Measurements from ENCODE around the gene KRT85. TPM values are rescaled to one million over a fixed set of nuclear protein-coding genes. Genes with fewer than 3 reads are reported as not detected.

The KRT85 gene
- not detected in 2 replicates for polyA plus RNA-seq (2013)

DNA sequence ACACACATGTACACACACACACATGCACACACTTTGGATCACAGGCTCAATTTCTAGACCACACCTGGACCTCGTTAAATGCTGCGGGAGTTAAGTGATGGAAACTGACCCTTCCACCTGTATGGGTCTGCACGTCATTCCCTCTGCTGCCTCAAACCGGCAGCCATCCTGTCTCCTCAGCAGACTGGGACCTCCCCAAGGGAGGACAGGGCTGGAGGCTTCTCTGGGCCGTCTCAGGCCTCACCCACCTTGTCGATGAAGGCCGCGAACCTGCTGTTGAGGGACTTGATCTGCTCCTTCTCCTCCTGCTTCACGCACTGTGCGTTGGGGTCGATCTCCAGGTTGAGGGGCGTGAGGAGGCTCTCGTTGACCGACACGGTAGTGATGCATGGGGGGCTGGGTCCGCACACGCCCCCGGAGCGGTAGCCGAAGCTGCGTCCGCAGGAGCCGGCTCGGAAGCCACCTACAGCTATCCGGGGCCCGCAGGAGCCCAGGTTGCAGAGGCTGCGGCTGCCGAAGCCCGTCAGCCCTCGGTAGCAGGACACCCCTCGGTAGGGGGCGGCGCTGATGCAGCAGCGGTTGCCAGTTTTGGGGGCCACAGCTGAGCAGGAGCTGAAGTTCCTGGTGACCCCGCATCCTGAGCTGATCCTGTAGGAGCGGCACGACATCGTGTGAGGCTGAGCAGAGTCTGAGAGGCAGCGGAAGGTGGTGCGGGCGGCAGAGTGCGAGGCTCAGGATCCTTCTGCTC, at the start of gene KRT85:
Gene KRT85, minus strand, starts transcription at position 744 of the 748 bp plus-strand sequence. Its CDS starts 76 bp downstream, at position 668.
- H2BK12ac ChIP-seq (ENCODE audit: low read length) = no peak within 1 kb of the TSS

DNA sequence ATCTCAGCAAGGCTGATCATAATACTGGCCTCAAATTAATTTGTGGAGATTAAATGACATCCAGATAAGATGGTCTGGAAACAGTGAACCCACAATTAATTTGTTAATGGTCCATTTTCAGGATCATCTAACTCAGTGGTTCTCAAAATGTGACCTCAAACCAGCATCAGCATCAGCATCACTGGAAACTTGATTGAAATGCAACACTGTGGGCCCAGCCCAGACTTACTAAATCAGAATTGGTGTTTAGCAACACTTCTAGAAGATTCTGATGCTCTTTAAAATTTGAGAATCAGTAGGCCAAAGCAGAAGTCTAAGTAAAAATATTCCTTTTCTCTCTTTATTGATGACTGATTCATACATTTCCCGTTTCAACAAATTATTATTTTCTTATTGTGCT, 49.5 kb upstream of the KRT85 start:
- H2BK120ac ChIP-seq (ENCODE audit: insufficient read depth, low read length, poor library complexity) = no peak overlapping the region
- H3K23ac ChIP-seq (ENCODE audit: low read length) = no peak overlapping the region
- no peaks in the 10 kb centered on the region for H3K36me3 ChIP-seq (ENCODE audit: control insufficient read depth in 1 of 2, insufficient read depth in 2 of 2, low read length in 2 of 2)
- no peak overlapping the region for H3K9ac ChIP-seq (ENCODE audit: low read length)
- peak in 1 of 2 donors; percentile 7 for DNase-seq
- H4K8ac ChIP-seq (ENCODE audit: low read depth, low read length) = no peak overlapping the region
- H3K4me1 ChIP-seq (ENCODE audit: control insufficient read depth in 1 of 2, insufficient read depth in 2 of 2, low read length in 2 of 2) = peaks cover 6 to 8% of the 10 kb centered on the region in 2 experiments
- H2AK5ac ChIP-seq (ENCODE audit: low read length) = no peak overlapping the region
- no peak overlapping the region for H4K91ac ChIP-seq (ENCODE audit: low read depth, low read length)
- peaks cover 5% of the 10 kb centered on the region for H3K79me1 ChIP-seq (ENCODE audit: low read length)
- H2BK5ac ChIP-seq (ENCODE audit: low read depth, low read length, poor library complexity) = no peak overlapping the region
- no peak overlapping the region for H3K27ac ChIP-seq (ENCODE audit: low read depth, low read length)
- H3K14ac ChIP-seq (ENCODE audit: low read length) = no peak overlapping the region
- H3K4me3 ChIP-seq (ENCODE audit: low read depth, low read length) = no peak overlapping the region
- H4K12ac ChIP-seq (ENCODE audit: low read depth, low read length) = no peak overlapping the region
- no peak overlapping the region for H3K18ac ChIP-seq (ENCODE audit: low read length)
- WGBS (ENCODE audit: extremely low coverage, insufficient coverage, insufficient read length) = no CpG with 5 or more reads among the region's 1 CpG
- H3K4ac ChIP-seq (ENCODE audit: low read depth, low read length) = no peak overlapping the region
- H3K4me2 ChIP-seq (ENCODE audit: low read length) = no peak overlapping the region
- no peaks in the 10 kb centered on the region for H3K79me2 ChIP-seq (ENCODE audit: control insufficient read depth, insufficient read depth, low read length, poor library complexity)
- H3K27me3 ChIP-seq (ENCODE audit: insufficient read depth, low read length) = no peaks in the 10 kb centered on the region
- H3K9me3 ChIP-seq (ENCODE audit: insufficient read depth, low read depth, low read length) = peaks cover 9% of the 10 kb centered on the region
- no peak overlapping the region for H2AFZ ChIP-seq (ENCODE audit: insufficient read depth, low read length, poor library complexity)
- no peak overlapping the region for H2BK12ac ChIP-seq (ENCODE audit: low read length)

More for the DNA sequence above, at the start of gene KRT85:
- Histone ChIP-seq H2AFZ (ENCODE audit: insufficient read depth, low read length, poor library complexity) (no peak within 1 kb of the TSS), H4K12ac (ENCODE audit: low read depth, low read length) (no peak within 1 kb of the TSS), H2AK5ac (ENCODE audit: low read length) (no peak within 1 kb of the TSS), H3K36me3 (ENCODE audit: control insufficient read depth in 1 of 2, insufficient read depth in 2 of 2, low read length in 2 of 2) (no peaks in the 10 kb centered on the region), H3K79me2 (ENCODE audit: control insufficient read depth, insufficient read depth, low read length, poor library complexity) (no peaks in the 10 kb centered on the region), H3K4me3 (ENCODE audit: low read depth, low read length) (no peak within 1 kb of the TSS), H3K4ac (ENCODE audit: low read depth, low read length) (no peak within 1 kb of the TSS), H3K27ac (ENCODE audit: low read depth, low read length) (no peak within 1 kb of the TSS), H3K27me3 (ENCODE audit: insufficient read depth, low read length) (no peaks in the 10 kb centered on the region), H3K9ac (ENCODE audit: low read length) (no peak within 1 kb of the TSS), H3K79me1 (ENCODE audit: low read length) (no peaks in the 10 kb centered on the region), H4K91ac (ENCODE audit: low read depth, low read length) (no peak within 1 kb of the TSS), H3K14ac (ENCODE audit: low read length) (no peak within 1 kb of the TSS), H4K8ac (ENCODE audit: low read depth, low read length) (no peak within 1 kb of the TSS), H3K4me1 (ENCODE audit: control insufficient read depth in 1 of 2, insufficient read depth in 2 of 2, low read length in 2 of 2) (no peaks in the 10 kb centered on the region), H3K23ac (ENCODE audit: low read length) (no peak within 1 kb of the TSS), H3K18ac (ENCODE audit: low read length) (no peak within 1 kb of the TSS), H3K9me3 (ENCODE audit: insufficient read depth, low read depth, low read length) (peaks cover 2% of the 10 kb centered on the region), H2BK5ac (ENCODE audit: low read depth, low read length, poor library complexity) (no peak within 1 kb of the TSS), H3K4me2 (ENCODE audit: low read length) (no peak within 1 kb of the TSS), H2BK120ac (ENCODE audit: insufficient read depth, low read length, poor library complexity) (no peak within 1 kb of the TSS)
- no CpG with 5 or more reads among the region's 42 CpGs for WGBS (ENCODE audit: extremely low coverage, insufficient coverage, insufficient read length)
- no peak for DNase-seq

DNA sequence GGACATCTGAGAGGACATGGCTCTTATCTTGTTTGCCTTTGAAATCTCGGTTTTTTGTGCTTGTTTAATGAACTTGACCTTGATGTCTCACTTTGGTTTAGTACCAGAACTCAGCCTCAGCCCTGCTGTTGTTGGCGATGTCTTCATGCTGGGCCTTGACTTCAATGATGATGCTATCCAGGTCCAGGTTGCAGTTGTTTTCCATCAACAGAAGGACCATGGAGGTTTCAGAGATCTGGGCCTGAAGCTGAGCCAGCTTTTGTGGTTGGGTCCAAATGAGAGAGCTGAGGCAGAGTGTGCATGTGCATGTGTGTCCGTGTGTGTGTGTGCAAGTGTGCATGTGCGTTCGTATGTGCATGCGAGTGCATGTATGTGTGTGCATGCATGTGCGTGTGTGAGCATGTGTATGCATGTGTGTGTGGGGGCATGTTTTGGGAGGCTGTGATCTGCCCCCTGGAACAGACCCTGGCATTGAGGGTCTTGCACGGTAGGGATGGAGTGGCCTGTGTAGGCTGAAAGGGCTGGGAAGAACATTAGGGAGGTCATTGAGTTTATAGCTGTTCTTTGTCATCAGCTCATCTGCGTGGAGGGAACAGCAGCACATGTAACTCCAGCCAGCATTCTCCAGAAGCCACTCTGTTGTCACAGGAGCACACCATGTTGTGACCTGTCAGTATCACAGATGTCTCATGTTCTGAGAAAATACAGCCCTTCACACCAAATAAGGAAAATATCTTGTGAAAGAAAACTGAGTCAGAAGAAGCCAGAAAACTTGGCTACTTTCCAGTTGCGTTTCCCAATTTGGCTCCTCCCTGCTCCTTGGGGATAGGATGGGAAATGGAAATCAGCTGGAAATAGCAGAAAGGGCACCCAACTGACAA, 48.8 kb upstream of the KRT85 start:
- Histone ChIP-seq H3K9me3 (ENCODE audit: insufficient read depth, low read depth, low read length) (peaks cover 11% of the 10 kb centered on the region), H3K18ac (ENCODE audit: low read length) (no peak overlapping the region), H2AFZ (ENCODE audit: insufficient read depth, low read length, poor library complexity) (no peak overlapping the region), H2BK120ac (ENCODE audit: insufficient read depth, low read length, poor library complexity) (no peak overlapping the region), H3K9ac (ENCODE audit: low read length) (no peak overlapping the region), H3K23ac (ENCODE audit: low read length) (no peak overlapping the region), H3K4me2 (ENCODE audit: low read length) (no peak overlapping the region), H3K4me1 (ENCODE audit: control insufficient read depth in 1 of 2, insufficient read depth in 2 of 2, low read length in 2 of 2) (peaks cover 0 to 5% of the 10 kb centered on the region in 2 experiments), H3K4ac (ENCODE audit: low read depth, low read length) (no peak overlapping the region), H3K4me3 (ENCODE audit: low read depth, low read length) (no peak overlapping the region), H4K8ac (ENCODE audit: low read depth, low read length) (no peak overlapping the region), H3K27ac (ENCODE audit: low read depth, low read length) (no peak overlapping the region), H3K79me1 (ENCODE audit: low read length) (no peaks in the 10 kb centered on the region), H4K12ac (ENCODE audit: low read depth, low read length) (no peak overlapping the region), H2BK12ac (ENCODE audit: low read length) (no peak overlapping the region), H4K91ac (ENCODE audit: low read depth, low read length) (no peak overlapping the region), H3K79me2 (ENCODE audit: control insufficient read depth, insufficient read depth, low read length, poor library complexity) (no peaks in the 10 kb centered on the region), H3K36me3 (ENCODE audit: control insufficient read depth in 1 of 2, insufficient read depth in 2 of 2, low read length in 2 of 2) (no peaks in the 10 kb centered on the region), H3K27me3 (ENCODE audit: insufficient read depth, low read length) (no peaks in the 10 kb centered on the region), H2AK5ac (ENCODE audit: low read length) (no peak overlapping the region), H2BK5ac (ENCODE audit: low read depth, low read length, poor library complexity) (no peak overlapping the region), H3K14ac (ENCODE audit: low read length) (no peak overlapping the region)
- peak; percentile 62 to 89 for DNase-seq
- no CpG with 5 or more reads among the region's 10 CpGs for WGBS (ENCODE audit: extremely low coverage, insufficient coverage, insufficient read length)

DNA sequence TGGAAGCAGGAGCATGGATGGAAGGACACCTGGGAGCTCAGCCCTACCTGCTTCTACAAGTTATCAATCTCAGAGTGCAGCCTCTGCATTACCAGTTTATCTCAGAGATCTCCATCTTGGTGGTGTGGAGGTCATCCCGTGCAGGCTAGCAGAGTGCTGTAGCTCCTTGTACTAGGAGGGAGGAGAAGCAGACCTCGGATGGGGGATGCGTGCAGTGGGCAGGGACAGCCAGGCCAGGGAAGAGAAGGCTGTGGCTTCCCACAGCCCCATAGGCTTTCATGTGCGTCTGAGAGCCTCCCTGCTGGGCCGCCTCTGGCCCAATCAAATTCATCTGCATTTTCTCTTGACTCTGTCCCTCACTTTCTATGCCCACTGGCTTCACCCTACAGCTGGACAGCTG, 47.7 kb upstream of the KRT85 start:
- H3K9ac ChIP-seq (ENCODE audit: low read length) = no peak overlapping the region
- H3K23ac ChIP-seq (ENCODE audit: low read length) = no peak overlapping the region
- no peaks in the 10 kb centered on the region for H3K27me3 ChIP-seq (ENCODE audit: insufficient read depth, low read length)
- peaks cover 0 to 5% of the 10 kb centered on the region in 2 experiments for H3K4me1 ChIP-seq (ENCODE audit: control insufficient read depth in 1 of 2, insufficient read depth in 2 of 2, low read length in 2 of 2)
- no peak overlapping the region for H3K27ac ChIP-seq (ENCODE audit: low read depth, low read length)
- H2BK12ac ChIP-seq (ENCODE audit: low read length) = no peak overlapping the region
- no peak overlapping the region for H4K12ac ChIP-seq (ENCODE audit: low read depth, low read length)
- no peak overlapping the region for H3K4me3 ChIP-seq (ENCODE audit: low read depth, low read length)
- H4K8ac ChIP-seq (ENCODE audit: low read depth, low read length) = no peak overlapping the region
- H2AK5ac ChIP-seq (ENCODE audit: low read length) = no peak overlapping the region
- no peaks in the 10 kb centered on the region for H3K36me3 ChIP-seq (ENCODE audit: control insufficient read depth in 1 of 2, insufficient read depth in 2 of 2, low read length in 2 of 2)
- no peaks in the 10 kb centered on the region for H3K79me1 ChIP-seq (ENCODE audit: low read length)
- H2BK120ac ChIP-seq (ENCODE audit: insufficient read depth, low read length, poor library complexity) = no peak overlapping the region
- no CpG with 5 or more reads among the region's 5 CpGs for WGBS (ENCODE audit: extremely low coverage, insufficient coverage, insufficient read length)
- no peak overlapping the region for H2BK5ac ChIP-seq (ENCODE audit: low read depth, low read length, poor library complexity)
- no peak overlapping the region for H3K4me2 ChIP-seq (ENCODE audit: low read length)
- peaks cover 12% of the 10 kb centered on the region for H3K9me3 ChIP-seq (ENCODE audit: insufficient read depth, low read depth, low read length)
- H4K91ac ChIP-seq (ENCODE audit: low read depth, low read length) = no peak overlapping the region
- no peak overlapping the region for H3K18ac ChIP-seq (ENCODE audit: low read length)
- no peaks in the 10 kb centered on the region for H3K79me2 ChIP-seq (ENCODE audit: control insufficient read depth, insufficient read depth, low read length, poor library complexity)
- DNase-seq = no peak
- no peak overlapping the region for H3K4ac ChIP-seq (ENCODE audit: low read depth, low read length)
- no peak overlapping the region for H2AFZ ChIP-seq (ENCODE audit: insufficient read depth, low read length, poor library complexity)
- no peak overlapping the region for H3K14ac ChIP-seq (ENCODE audit: low read length)

Data from trophoblast cell (in vitro differentiated cells and primary cell).